Measurements from ENCODE around the gene GATAD2A. TPM values are rescaled to one million over a fixed set of nuclear protein-coding genes. Genes with fewer than 3 reads are reported as not detected.
A peak's percentile ranks its signal among the peaks of the same experiment; 100 is the strongest.

GATAD2A gene
- polyA plus RNA-seq, result 10 to 100 TPM; 13.9 to 21.0 TPM

GRCh38 chr19:19404879-19405860, at the start of gene GATAD2A:
TSS of gene GATAD2A (plus strand) at chr19:19405675. CDS start at chr19:19465346, 59,671 bp downstream.
- H3K36me3 ChIP-seq (ENCODE audit: control insufficient read depth in 2 of 2, insufficient read depth in 2 of 2, low read length in 1 of 2), result no peaks in the 10 kb centered on the region
- no peaks in the 10 kb centered on the region for H3K27me3 ChIP-seq (ENCODE audit: control insufficient read depth in 1 of 2, insufficient read depth in 2 of 2, low read length in 2 of 2)
- WGBS, 2 donors, result 1 to 2% methylated on average over 73 to 90 of the region's 90 CpGs
- H3K9me3 ChIP-seq (ENCODE audit: control insufficient read depth in 2 of 2, insufficient read depth in 1 of 2, low read depth in 1 of 2, low read length in 1 of 2), result no peaks in the 10 kb centered on the region
- H3K27ac ChIP-seq (ENCODE audit: low read depth in 2 of 2, low read length in 1 of 2), result peak within 1 kb of the TSS; percentile 92 to 96
- peak within 1 kb of the TSS; percentile 84 to 88 for H3K4me3 ChIP-seq (ENCODE audit: low read depth in 1 of 2, low read length in 2 of 2)
- H3K4me1 ChIP-seq (ENCODE audit: control insufficient read depth in 2 of 2, insufficient read depth in 2 of 2, low read length in 1 of 2), result peaks cover 5 to 8% of the 10 kb centered on the region in 2 donors

GRCh38 chr19:19356500-19356899, 49.0 kb upstream of the GATAD2A start:
- Histone ChIP-seq H3K27ac (ENCODE audit: low read depth in 2 of 2, low read length in 1 of 2) (no peak overlapping the region), H3K4me3 (ENCODE audit: low read depth in 1 of 2, low read length in 2 of 2) (no peak overlapping the region), H3K27me3 (ENCODE audit: control insufficient read depth in 1 of 2, insufficient read depth in 2 of 2, low read length in 2 of 2) (no peaks in the 10 kb centered on the region), H3K4me1 (ENCODE audit: control insufficient read depth in 2 of 2, insufficient read depth in 2 of 2, low read length in 1 of 2) (no peaks in the 10 kb centered on the region), H3K9me3 (ENCODE audit: control insufficient read depth in 2 of 2, insufficient read depth in 1 of 2, low read depth in 1 of 2, low read length in 1 of 2) (no peaks in the 10 kb centered on the region), H3K36me3 (ENCODE audit: control insufficient read depth in 2 of 2, insufficient read depth in 2 of 2, low read length in 1 of 2) (peaks cover 28 to 54% of the 10 kb centered on the region in 2 donors)
- 91 to 93% methylated on average over 11 of the region's 11 CpGs for WGBS, 2 donors

- Histone ChIP-seq H3K4me3 (ENCODE audit: low read depth in 1 of 2, low read length in 2 of 2) (no peak overlapping the region), H3K27ac (ENCODE audit: low read depth in 2 of 2, low read length in 1 of 2) (no peak overlapping the region), H3K36me3 (ENCODE audit: control insufficient read depth in 2 of 2, insufficient read depth in 2 of 2, low read length in 1 of 2) (peaks cover 28 to 53% of the 10 kb centered on the region in 2 donors), H3K9me3 (ENCODE audit: control insufficient read depth in 2 of 2, insufficient read depth in 1 of 2, low read depth in 1 of 2, low read length in 1 of 2) (no peaks in the 10 kb centered on the region), H3K27me3 (ENCODE audit: control insufficient read depth in 1 of 2, insufficient read depth in 2 of 2, low read length in 2 of 2) (no peaks in the 10 kb centered on the region), H3K4me1 (ENCODE audit: control insufficient read depth in 2 of 2, insufficient read depth in 2 of 2, low read length in 1 of 2) (no peaks in the 10 kb centered on the region)
- WGBS, 2 donors, result 88 to 91% methylated on average over 13 of the region's 13 CpGs
Measured at GRCh38 chr19:19356901-19357566, 48.4 kb upstream of the GATAD2A start.

- Histone ChIP-seq H3K36me3 (ENCODE audit: control insufficient read depth in 2 of 2, insufficient read depth in 2 of 2, low read length in 1 of 2) (peaks cover 6 to 15% of the 10 kb centered on the region in 2 donors), H3K9me3 (ENCODE audit: control insufficient read depth in 2 of 2, insufficient read depth in 1 of 2, low read depth in 1 of 2, low read length in 1 of 2) (no peaks in the 10 kb centered on the region), H3K27ac (ENCODE audit: low read depth in 2 of 2, low read length in 1 of 2) (peak overlapping the region in 1 of 2 donors; percentile 45), H3K27me3 (ENCODE audit: control insufficient read depth in 1 of 2, insufficient read depth in 2 of 2, low read length in 2 of 2) (no peaks in the 10 kb centered on the region), H3K4me3 (ENCODE audit: low read depth in 1 of 2, low read length in 2 of 2) (no peak overlapping the region), H3K4me1 (ENCODE audit: control insufficient read depth in 2 of 2, insufficient read depth in 2 of 2, low read length in 1 of 2) (no peaks in the 10 kb centered on the region)
- 10 to 11% methylated on average over 14 of the region's 14 CpGs for WGBS, 2 donors
Measured at GRCh38 chr19:19361075-19361594, 44.3 kb upstream of the GATAD2A start.

DNA sequence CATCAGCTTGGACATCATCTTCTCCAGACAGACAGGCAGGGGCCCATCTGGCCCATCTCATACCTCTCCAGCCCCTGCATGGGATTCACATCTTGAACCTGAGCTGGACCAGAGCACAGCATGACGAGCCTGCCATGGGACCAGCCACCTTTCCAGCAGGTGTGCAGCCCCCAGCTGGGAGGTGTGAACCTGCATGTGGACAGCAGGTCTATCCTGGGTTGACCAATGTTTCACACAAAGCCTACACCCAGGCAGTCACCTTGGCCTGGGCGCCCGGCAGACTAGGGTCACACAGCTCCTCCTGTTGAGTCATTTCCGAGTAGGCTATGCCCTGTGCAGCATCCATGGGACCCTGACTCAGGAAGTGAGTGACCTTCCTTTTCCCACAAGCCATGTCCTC, 43.4 kb upstream of the GATAD2A start:
- Histone ChIP-seq H3K4me1 (ENCODE audit: control insufficient read depth in 2 of 2, insufficient read depth in 2 of 2, low read length in 1 of 2) (no peaks in the 10 kb centered on the region), H3K27ac (ENCODE audit: low read depth in 2 of 2, low read length in 1 of 2) (no peak overlapping the region), H3K4me3 (ENCODE audit: low read depth in 1 of 2, low read length in 2 of 2) (no peak overlapping the region), H3K9me3 (ENCODE audit: control insufficient read depth in 2 of 2, insufficient read depth in 1 of 2, low read depth in 1 of 2, low read length in 1 of 2) (no peaks in the 10 kb centered on the region), H3K27me3 (ENCODE audit: control insufficient read depth in 1 of 2, insufficient read depth in 2 of 2, low read length in 2 of 2) (no peaks in the 10 kb centered on the region), H3K36me3 (ENCODE audit: control insufficient read depth in 2 of 2, insufficient read depth in 2 of 2, low read length in 1 of 2) (peaks cover 0 to 6% of the 10 kb centered on the region in 2 donors)
- 91 to 93% methylated on average over 4 of the region's 4 CpGs for WGBS, 2 donors

GRCh38 chr19:19366434-19367396, 38.8 kb upstream of the GATAD2A start:
- H3K27ac ChIP-seq (ENCODE audit: low read depth in 2 of 2, low read length in 1 of 2), result peak overlapping the region in 1 of 2 donors; percentile 63
- H3K9me3 ChIP-seq (ENCODE audit: control insufficient read depth in 2 of 2, insufficient read depth in 1 of 2, low read depth in 1 of 2, low read length in 1 of 2), result no peaks in the 10 kb centered on the region
- no peak overlapping the region for H3K4me3 ChIP-seq (ENCODE audit: low read depth in 1 of 2, low read length in 2 of 2)
- 41 to 42% methylated on average over 18 of the region's 18 CpGs for WGBS, 2 donors
- H3K4me1 ChIP-seq (ENCODE audit: control insufficient read depth in 2 of 2, insufficient read depth in 2 of 2, low read length in 1 of 2), result no peaks in the 10 kb centered on the region
- H3K27me3 ChIP-seq (ENCODE audit: control insufficient read depth in 1 of 2, insufficient read depth in 2 of 2, low read length in 2 of 2), result no peaks in the 10 kb centered on the region
- H3K36me3 ChIP-seq (ENCODE audit: control insufficient read depth in 2 of 2, insufficient read depth in 2 of 2, low read length in 1 of 2), result no peaks in the 10 kb centered on the region

DNA sequence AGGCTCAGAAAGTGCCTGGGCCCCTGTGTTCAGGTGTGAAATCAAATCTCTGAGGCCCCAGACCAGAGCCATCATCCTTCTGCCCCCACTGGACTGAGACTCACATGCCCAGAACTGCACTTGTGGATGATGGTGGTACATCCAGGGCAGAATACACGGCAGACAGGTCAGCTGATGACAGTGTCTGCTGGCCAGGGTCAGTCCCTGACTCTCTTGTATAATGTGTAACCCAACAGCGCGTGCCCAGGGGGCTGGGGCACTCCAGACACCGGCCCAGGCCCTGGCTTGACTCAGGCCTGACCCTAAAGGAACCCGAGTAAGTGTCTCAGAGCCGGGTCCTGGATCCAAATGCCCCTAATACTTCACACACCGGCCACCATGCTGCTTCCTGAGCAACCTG, 37.4 kb upstream of the GATAD2A start:
- 82 to 88% methylated on average over 7 of the region's 7 CpGs for WGBS, 2 donors
- Histone ChIP-seq H3K27ac (ENCODE audit: low read depth in 2 of 2, low read length in 1 of 2) (no peak overlapping the region), H3K4me1 (ENCODE audit: control insufficient read depth in 2 of 2, insufficient read depth in 2 of 2, low read length in 1 of 2) (no peaks in the 10 kb centered on the region), H3K4me3 (ENCODE audit: low read depth in 1 of 2, low read length in 2 of 2) (no peak overlapping the region), H3K27me3 (ENCODE audit: control insufficient read depth in 1 of 2, insufficient read depth in 2 of 2, low read length in 2 of 2) (no peaks in the 10 kb centered on the region), H3K9me3 (ENCODE audit: control insufficient read depth in 2 of 2, insufficient read depth in 1 of 2, low read depth in 1 of 2, low read length in 1 of 2) (no peaks in the 10 kb centered on the region), H3K36me3 (ENCODE audit: control insufficient read depth in 2 of 2, insufficient read depth in 2 of 2, low read length in 1 of 2) (no peaks in the 10 kb centered on the region)

GRCh38 chr19:19371059-19371458, 34.4 kb upstream of the GATAD2A start:
- no peaks in the 10 kb centered on the region for H3K4me1 ChIP-seq (ENCODE audit: control insufficient read depth in 2 of 2, insufficient read depth in 2 of 2, low read length in 1 of 2)
- WGBS, 2 donors, result 60 to 62% methylated on average over 8 of the region's 8 CpGs
- no peak overlapping the region for H3K27ac ChIP-seq (ENCODE audit: low read depth in 2 of 2, low read length in 1 of 2)
- no peaks in the 10 kb centered on the region for H3K36me3 ChIP-seq (ENCODE audit: control insufficient read depth in 2 of 2, insufficient read depth in 2 of 2, low read length in 1 of 2)
- H3K27me3 ChIP-seq (ENCODE audit: control insufficient read depth in 1 of 2, insufficient read depth in 2 of 2, low read length in 2 of 2), result no peaks in the 10 kb centered on the region
- no peak overlapping the region for H3K4me3 ChIP-seq (ENCODE audit: low read depth in 1 of 2, low read length in 2 of 2)
- no peaks in the 10 kb centered on the region for H3K9me3 ChIP-seq (ENCODE audit: control insufficient read depth in 2 of 2, insufficient read depth in 1 of 2, low read depth in 1 of 2, low read length in 1 of 2)

All from esophagus (tissue), 2 donors.